Femur (tissue), 1 donor: ENCODE data around the gene GAREM1.
"Not testable (repeated sequence)": the region's sequence is repeated elsewhere in the genome, so short reads cannot be mapped to it uniquely, and the experiment has no call there.

ENCODE experiments used
- DNase-seq: peaks from one replicate; pipeline ENCODE4 v3.0.0-alpha.2; 2017

Gene GAREM1

DNA sequence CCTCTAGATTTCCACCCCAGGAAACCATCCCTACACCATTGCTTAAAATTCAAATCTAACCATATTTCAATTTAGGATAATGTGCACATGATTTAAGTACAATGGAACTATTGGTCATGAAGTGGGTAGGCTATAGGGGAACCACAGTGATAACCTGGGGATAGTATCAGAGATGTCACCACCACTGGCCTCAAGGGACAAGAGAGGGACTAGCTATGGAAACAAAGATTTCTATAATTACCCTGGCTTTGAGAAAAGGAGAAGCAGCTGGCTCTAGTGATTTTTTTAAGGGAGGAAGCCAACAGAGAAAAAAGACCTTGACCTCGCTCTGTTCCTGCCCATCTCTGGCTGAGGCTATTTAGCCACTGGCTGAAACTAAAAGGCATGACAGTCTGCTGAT, 148.9 kb downstream of the GAREM1 start:
- no peak for DNase-seq

- no peak for DNase-seq
Observed at GRCh38 chr18:32319084-32319483, 151.6 kb downstream of the GAREM1 start.

- DNase-seq = no peak
Observed at GRCh38 chr18:32318581-32318980, 152.1 kb downstream of the GAREM1 start.

DNA sequence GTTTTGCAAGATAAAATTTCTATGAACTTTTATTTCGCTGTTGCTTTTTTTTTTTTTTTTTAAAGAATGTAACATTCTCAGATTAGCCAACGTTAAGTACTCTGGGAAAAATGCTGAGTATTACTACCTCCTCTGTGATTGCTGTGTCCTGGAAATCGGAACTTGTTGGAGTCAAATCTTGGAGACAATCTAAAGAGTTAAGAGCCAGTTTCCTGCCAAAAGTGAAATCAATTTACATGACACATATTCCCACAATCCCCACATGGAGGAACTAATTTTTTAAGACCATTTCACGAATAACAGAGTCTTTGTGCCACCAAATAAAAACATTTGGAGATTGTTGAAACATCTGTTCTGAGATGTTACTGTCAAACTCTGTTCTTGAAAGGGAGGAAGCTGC, 153.0 kb downstream of the GAREM1 start:
- DNase-seq = no peak

DNA sequence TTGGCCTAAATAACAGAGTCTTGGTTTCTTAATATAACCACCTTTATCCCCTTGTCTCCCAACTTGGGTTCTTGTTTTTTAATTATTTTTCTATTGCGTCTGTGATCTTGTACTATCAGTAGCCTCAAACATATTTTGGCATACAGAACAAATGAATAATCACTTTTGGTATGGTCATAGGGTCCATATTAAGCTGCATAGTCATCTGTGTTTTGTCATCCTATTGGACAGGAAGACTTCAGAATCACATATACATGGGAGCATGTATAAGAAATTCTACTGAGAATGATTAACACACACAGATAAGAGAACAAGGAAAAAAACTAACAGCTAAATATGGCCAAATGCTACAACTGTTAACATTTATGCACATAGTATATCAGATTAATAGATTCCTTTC, 154.8 kb downstream of the GAREM1 start:
- no peak for DNase-seq

DNA sequence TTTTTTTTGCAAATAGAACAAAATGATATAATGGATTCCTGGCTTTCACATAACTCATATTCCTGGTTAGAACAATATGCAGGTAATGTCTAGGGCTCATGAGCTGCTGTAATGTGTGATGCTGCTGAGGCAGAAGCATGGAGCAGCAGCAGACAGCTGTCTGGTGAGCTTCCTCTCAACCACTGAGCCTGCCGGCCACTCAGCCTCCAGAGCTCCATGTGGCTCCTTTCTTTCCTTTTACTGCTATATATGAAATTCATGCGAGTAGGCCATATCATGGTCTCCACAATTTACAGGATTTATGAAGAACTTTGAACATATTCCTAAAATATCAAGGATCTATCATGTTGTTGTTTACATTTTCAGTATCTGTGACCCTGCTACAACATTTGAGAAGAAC, 159.9 kb downstream of the GAREM1 start:
- no peak for DNase-seq

GRCh38 chr18:32310101-32310500, 160.6 kb downstream of the GAREM1 start:
- DNase-seq = no peak

GRCh38 chr18:32308493-32309120, 162.1 kb downstream of the GAREM1 start:
- DNase-seq = no peak

DNA sequence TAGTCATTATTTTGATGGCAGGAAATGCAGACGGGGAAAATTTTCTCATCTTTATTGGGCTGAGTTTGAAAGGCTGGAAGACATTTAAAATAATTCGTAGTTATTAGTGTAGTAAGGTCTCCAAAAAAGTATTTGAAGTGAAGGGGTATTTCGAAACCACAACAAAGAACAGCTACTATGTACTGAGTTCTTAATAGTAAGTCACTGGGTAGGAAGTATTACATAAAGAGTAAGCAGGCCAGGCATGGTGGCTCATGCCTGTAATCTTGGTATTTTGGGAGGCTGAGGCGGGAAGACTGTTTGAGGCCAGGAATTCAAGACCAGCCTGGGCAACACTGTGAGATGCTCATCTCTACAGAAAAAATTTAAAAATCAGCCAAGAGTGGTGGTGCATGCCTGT, 167.3 kb downstream of the GAREM1 start:
- DNase-seq = no peak

- no peak for DNase-seq
Observed at GRCh38 chr18:32302806-32303205, 167.9 kb downstream of the GAREM1 start.

DNA sequence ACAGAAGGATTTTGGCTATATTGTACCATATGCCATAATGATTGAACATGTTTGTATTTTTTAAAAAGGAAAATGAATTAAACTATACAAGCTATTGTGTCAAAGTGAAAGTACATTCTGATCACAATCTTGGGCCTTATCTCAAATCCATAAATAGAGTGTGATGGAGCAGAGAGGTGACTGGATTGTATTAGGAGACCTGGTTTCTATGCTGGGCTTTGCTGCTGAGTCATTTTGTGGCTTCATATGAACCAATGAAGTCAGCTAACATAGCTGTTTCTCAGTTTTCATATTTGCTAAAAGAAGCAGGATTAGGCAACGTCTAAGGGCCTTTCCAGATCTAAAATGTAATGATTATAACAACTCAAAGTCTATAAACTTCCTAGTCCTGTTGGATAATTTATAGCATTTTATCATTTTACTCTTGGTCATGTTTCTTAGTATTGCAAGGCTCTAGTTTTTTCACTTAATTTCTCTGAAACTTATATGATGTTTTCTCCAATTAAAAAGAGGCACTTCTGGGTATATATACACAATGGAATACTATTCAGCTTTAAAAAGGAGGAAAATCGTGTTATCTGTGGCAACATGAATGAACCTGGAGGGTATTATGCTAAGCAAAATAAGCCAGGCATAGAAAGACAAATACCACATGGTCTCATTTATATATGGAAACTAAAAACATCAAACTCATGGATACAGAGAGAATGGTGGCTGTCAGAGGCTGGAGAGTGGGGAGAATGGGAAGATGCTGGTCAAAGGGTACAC, 168.5 kb downstream of the GAREM1 start:
- no peak for DNase-seq

DNA sequence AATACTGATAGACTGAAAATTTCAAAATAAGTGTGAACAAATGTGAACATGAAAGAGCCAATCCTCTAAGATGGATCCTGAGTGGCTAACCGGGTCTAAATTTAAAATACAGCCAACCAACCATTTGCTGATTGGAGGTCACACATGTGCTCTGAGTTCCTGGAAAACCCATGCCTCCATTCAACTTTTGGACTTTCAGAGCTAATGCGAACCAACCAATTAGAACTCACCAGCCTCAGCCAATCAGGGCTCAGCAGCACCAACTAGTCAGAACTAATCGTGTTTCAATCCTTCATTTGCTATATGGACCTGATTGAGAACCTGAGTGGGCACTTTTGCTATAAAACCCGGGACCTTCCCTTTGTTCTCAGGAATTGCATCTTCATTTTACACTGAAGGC, 169.3 kb downstream of the GAREM1 start:
- DNase-seq = no peak

GRCh38 chr18:32300914-32301313, 169.8 kb downstream of the GAREM1 start:
- DNase-seq = no peak

- no peak for DNase-seq
Observed at GRCh38 chr18:32299484-32299883, 171.2 kb downstream of the GAREM1 start.

- DNase-seq = no peak
Observed at GRCh38 chr18:32298171-32298667, 172.5 kb downstream of the GAREM1 start.

DNA sequence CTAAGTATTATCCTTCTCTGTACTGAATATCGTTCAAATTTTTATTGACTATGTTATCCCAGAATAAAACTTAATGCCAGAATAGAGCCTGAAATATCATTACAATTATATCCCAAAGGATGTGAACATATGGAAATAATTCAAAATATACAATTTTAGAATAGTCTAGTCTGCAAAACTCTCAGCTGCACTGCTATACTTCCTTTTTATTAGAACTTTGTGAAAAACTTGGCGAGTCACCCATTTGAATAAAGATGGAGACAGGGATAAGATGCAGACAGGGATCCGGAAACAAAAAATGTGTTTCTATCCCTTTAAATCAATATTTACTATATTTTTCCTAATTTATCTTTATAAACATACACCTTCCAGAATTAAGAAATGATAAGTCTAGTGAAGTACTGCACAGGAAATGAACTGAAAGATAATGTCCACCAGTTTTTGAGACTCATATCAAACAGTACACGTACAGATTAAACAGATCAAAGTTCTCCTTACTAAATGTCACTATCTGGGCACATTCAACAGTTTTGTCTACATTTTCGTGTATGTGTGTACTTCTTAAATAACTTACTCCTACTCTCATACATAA, 173.0 kb downstream of the GAREM1 start:
- DNase-seq = no peak

- DNase-seq = no peak
Observed at GRCh38 chr18:32296851-32297250, 173.8 kb downstream of the GAREM1 start.

DNA sequence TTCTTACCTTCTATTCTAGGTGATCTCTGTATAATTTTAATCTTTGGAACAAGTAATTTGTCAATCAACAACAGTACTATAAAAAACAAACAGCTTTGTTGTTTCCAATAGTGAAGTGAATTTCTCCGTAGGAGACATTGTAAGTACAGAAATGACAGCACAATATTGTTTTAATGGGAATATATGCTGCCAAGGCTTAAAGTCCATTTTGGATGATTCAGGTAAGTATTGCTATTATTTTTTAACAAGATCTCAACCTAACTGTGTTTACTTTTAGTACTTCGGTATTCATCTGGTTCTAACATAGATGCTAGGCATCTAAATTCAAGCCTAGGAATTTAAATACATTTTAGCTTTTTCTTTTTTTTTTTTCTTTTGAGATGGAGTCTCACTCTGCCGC, 175.1 kb downstream of the GAREM1 start:
- DNase-seq = no peak

DNA sequence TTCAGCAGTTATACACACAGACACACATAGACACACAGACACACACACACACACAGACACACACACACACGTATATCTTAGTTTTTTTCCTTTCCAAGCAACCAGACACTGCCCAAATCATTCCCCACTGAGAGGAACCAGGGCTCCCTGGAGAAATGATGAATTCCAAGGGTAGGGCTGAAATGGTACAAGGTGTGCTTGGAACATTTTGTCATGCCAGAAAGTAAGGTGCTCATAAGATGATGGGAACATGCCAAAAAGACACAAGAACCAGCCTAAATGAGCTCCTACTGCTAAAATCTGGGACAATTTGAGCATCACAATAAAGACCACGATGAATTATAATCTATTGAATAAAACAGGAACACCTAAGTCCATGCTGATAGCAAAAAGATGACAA, 177.6 kb downstream of the GAREM1 start:
- DNase-seq = no peak

GRCh38 chr18:32291623-32292022, 179.1 kb downstream of the GAREM1 start:
- not testable (repeated sequence) for DNase-seq

DNA sequence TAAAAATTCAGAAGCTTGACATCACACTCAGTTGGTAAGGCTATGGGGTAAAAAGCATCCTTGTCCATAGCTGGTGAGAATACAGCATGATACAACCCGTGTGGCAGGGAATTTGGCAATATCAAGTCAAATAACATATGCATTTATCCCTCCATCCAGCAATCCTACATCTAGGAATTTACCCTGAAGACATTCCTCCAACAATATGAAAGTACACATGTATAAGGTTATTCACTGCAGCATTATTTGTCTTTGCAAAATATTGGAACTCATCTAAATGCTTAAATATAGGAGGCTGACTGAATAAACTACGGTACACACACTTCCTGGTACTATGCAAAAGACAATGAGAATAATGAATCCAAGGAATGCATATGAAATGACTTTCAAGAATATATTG, 179.9 kb downstream of the GAREM1 start:
- no peak for DNase-seq

- peak; percentile 49 for DNase-seq
Observed at GRCh38 chr18:32289483-32290075, 181.1 kb downstream of the GAREM1 start.

DNA sequence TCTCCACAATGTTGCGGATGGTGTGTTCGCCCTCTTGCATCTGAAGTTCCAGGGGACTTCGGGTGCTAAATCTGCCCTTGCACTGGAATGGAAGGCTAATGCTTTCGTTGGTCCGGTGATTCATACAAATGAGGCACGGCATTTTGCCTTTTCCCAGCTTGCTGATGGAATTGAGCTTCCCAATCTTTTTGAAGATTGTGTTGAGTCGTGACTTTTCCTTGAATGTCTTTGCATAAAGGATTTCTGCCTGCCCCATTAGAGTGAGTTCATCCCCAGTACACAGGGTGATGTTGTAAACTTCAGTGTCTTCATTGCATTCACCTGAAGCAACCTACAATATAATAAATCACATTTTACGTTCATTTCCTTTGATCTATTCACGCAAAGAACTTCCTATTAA, 182.8 kb downstream of the GAREM1 start:
- no peak for DNase-seq

DNA sequence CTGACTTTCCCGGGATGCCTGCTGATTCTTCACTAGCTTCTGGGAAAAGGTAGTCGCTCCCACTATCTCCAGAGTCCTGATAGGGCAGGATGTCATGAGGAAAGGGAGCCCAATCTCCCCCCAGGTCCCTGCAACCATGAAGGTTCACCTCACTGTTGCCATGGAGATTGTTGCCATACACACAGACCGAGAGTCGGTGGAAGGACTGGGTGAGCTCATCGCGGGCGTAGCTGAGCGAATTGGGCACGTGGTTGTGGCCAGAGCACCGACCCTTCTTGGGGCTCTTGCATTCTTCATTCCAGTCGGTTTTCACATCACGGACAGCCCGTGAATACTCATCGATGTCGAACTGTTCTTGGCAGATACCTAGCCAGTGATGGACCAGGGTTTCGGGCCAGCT, 183.4 kb downstream of the GAREM1 start:
- DNase-seq = no peak
